Tibial nerve (tissue), 4 donors: ENCODE results near the gene ACBD6. TPM values are rescaled to one million over a fixed set of nuclear protein-coding genes. Genes with fewer than 3 reads are reported as not detected.

Experiments
- DNase-seq, 2 donors: peaks; one replicate each; pipeline ENCODE4 v3.0.0-alpha.2; 2019; ENCODE audit warnings: low spot score in 2 of 2
- H3K27ac ChIP-seq, 4 donors: fragments of 200-600 bp; sonication (generic) in 3 of 4; one replicate each; pipeline ENCODE4 v1.5.1; 2017 to 2019; ENCODE audit warnings: mild to moderate bottlenecking in 1 of 4
- H3K27me3 ChIP-seq, 2 donors: fragments of 200-600 bp; sonication (generic) in 1 of 2; one replicate each; pipeline versions ENCODE4 v1.5.1 to v1.6.0; 2017 to 2019
- H3K36me3 ChIP-seq, 3 donors: fragments of 200-600 bp; sonication (generic); one replicate each; pipeline ENCODE4 v1.5.1; 2018 to 2019
- H3K4me1 ChIP-seq, 4 donors: fragments of 200-600 bp; sonication (generic) in 3 of 4; one replicate each; pipeline ENCODE4 v1.5.1; 2017 to 2019
- H3K4me3 ChIP-seq, 4 donors: fragments of 200-600 bp; sonication (generic) in 3 of 4; one replicate each; pipeline ENCODE4 v1.5.1; 2017 to 2019; ENCODE audit warnings: mild to moderate bottlenecking in 1 of 4, moderate library complexity in 1 of 4
- H3K9me3 ChIP-seq, 4 donors: fragments of 200-600 bp; sonication (generic) in 3 of 4; one replicate each; pipeline ENCODE4 v1.5.1; 2017 to 2019
- CTCF ChIP-seq, 5 experiments: fragments of 200-600 bp in 3 of 5; fragments of 450-650 bp in 2 of 5; sonication (generic) in 3 of 5; IDR thresholded peaks; one replicate each; pipeline ENCODE4 v1.5.1; 2016 to 2019; ENCODE audit warnings: antibody characterized with exemption in 5 of 5, mild to moderate bottlenecking in 3 of 5, moderate library complexity in 2 of 5
- EP300 ChIP-seq, 2 donors: sonication (generic); formaldehyde crosslinking; IDR thresholded peaks; one replicate each; pipeline ENCODE4 v1.6.1; 2017; ENCODE audit warnings: antibody characterized with exemption in 2 of 2, mild to moderate bottlenecking in 1 of 2
- POLR2A ChIP-seq, 2 donors: fragments of 450-650 bp; IDR thresholded peaks; one replicate each; pipeline ENCODE4 v1.6.1; 2017; ENCODE audit warnings: antibody characterized with exemption in 2 of 2, mild to moderate bottlenecking in 2 of 2, moderate library complexity in 2 of 2
- WGBS, 2 donors: methylation state at CpG; one replicate each; pipeline ENCODE4 v1.1.5; 2018; 5-methylcytosine and 5-hydroxymethylcytosine counted together
- total RNA-seq, 4 donors: library from RNA; depleted of rRNA; stranded (reverse); fragments of >200 nt; gene quantifications; one replicate each; pipeline ENCODE4 v1.1.0, GENCODE V29; 2016

Gene ACBD6
- total RNA-seq, 4 donors from 2014 or later = 55.7 to 61.8 (median 57.2) TPM

- Histone ChIP-seq H3K9me3 (no peaks in the 10 kb centered on the region), H3K27me3 (no peaks in the 10 kb centered on the region), H3K4me3 (no peak overlapping the region), H3K36me3 (peaks cover 0 to 43% (median 0%) of the 10 kb centered on the region in 3 donors), H3K4me1 (peaks cover 0 to 20% (median 0%) of the 10 kb centered on the region in 4 donors), H3K27ac (no peak overlapping the region)
- DNase-seq = no peak
- TF ChIP-seq EP300 (IDR thresholded peaks at IDR 0.05) (no peak), CTCF (IDR thresholded peaks at IDR 0.05) (no peak)
- WGBS, 2 donors = 88 to 91% methylated on average over 2 of the region's 2 CpGs
Measured at GRCh38 chr1:180273066-180273465, 229.3 kb downstream of the ACBD6 start.

- H3K4me1 ChIP-seq = peaks cover 0 to 19% (median 0%) of the 10 kb centered on the region in 4 donors
- H3K36me3 ChIP-seq = peaks cover 0 to 41% (median 0%) of the 10 kb centered on the region in 3 donors
- H3K9me3 ChIP-seq = no peaks in the 10 kb centered on the region
- no peak for DNase-seq
- H3K4me3 ChIP-seq = no peak overlapping the region
- H3K27ac ChIP-seq = no peak overlapping the region
- H3K27me3 ChIP-seq = no peaks in the 10 kb centered on the region
- TF ChIP-seq CTCF (IDR thresholded peaks at IDR 0.05) = no peak
- WGBS, 2 donors = 96 to 97% methylated on average over 4 of the region's 4 CpGs
Measured at GRCh38 chr1:180272395-180272794, 230.0 kb downstream of the ACBD6 start.

- no peak overlapping the region for H3K27ac ChIP-seq
- H3K4me1 ChIP-seq = peaks cover 0 to 11% (median 0%) of the 10 kb centered on the region in 4 donors
- H3K9me3 ChIP-seq = no peaks in the 10 kb centered on the region
- WGBS, 2 donors = 69 to 72% methylated on average over 20 to 21 of the region's 23 CpGs
- TF ChIP-seq POLR2A (IDR thresholded peaks at IDR 0.05) (no peak), CTCF (IDR thresholded peaks at IDR 0.05) (no peak), EP300 (IDR thresholded peaks at IDR 0.05) (no peak)
- no peaks in the 10 kb centered on the region for H3K27me3 ChIP-seq
- DNase-seq = no peak
- peaks cover 0 to 39% (median 0%) of the 10 kb centered on the region in 3 donors for H3K36me3 ChIP-seq
- H3K4me3 ChIP-seq = no peak overlapping the region
Measured at GRCh38 chr1:180271272-180272255, 230.8 kb downstream of the ACBD6 start.

GRCh38 chr1:180270530-180271271 is 231.7 kb downstream of the ACBD6 start:
- H3K4me1 ChIP-seq = peaks cover 0 to 2% (median 0%) of the 10 kb centered on the region in 4 donors
- 64 to 83% methylated on average over 5 to 8 of the region's 8 CpGs for WGBS, 2 donors
- TF ChIP-seq CTCF (IDR thresholded peaks at IDR 0.05) (no peak), POLR2A (IDR thresholded peaks at IDR 0.05) (no peak), EP300 (IDR thresholded peaks at IDR 0.05) (no peak)

More at GRCh38 chr1:180270530-180271271, 231.7 kb downstream of the ACBD6 start:
- no peak overlapping the region for H3K4me3 ChIP-seq
- H3K36me3 ChIP-seq = peaks cover 0 to 34% (median 0%) of the 10 kb centered on the region in 3 donors
- H3K9me3 ChIP-seq = no peaks in the 10 kb centered on the region
- no peak overlapping the region for H3K27ac ChIP-seq
- H3K27me3 ChIP-seq = no peaks in the 10 kb centered on the region
- DNase-seq = no peak
